ENCODE results near the gene CTBP1.
"Not testable (repeated sequence)": the region's sequence is repeated elsewhere in the genome, so short reads cannot be mapped to it uniquely, and the experiment has no call there.

CTBP1 gene

GRCh38 chr4:1292703-1293011 lies 43.7 kb upstream of the CTBP1 start:
- peaks cover 43% of the 10 kb centered on the region for H3K4me1 ChIP-seq (ENCODE audit: control insufficient read depth, insufficient read depth, low read length)
- not testable (repeated sequence) for H3K9ac ChIP-seq (ENCODE audit: low read length in 2 of 2); H3K27ac ChIP-seq (ENCODE audit: low read length); H3K36me3 ChIP-seq (ENCODE audit: control insufficient read depth in 2 of 2, insufficient read depth in 2 of 2, low read length in 2 of 2); H3K4me3 ChIP-seq (ENCODE audit: low read length in 2 of 2); H3K9me3 ChIP-seq (ENCODE audit: control insufficient read depth in 2 of 2, low read length in 2 of 2); H3K27me3 ChIP-seq (ENCODE audit: control insufficient read depth in 1 of 2, insufficient read depth in 2 of 2, low read length in 2 of 2)

DNA sequence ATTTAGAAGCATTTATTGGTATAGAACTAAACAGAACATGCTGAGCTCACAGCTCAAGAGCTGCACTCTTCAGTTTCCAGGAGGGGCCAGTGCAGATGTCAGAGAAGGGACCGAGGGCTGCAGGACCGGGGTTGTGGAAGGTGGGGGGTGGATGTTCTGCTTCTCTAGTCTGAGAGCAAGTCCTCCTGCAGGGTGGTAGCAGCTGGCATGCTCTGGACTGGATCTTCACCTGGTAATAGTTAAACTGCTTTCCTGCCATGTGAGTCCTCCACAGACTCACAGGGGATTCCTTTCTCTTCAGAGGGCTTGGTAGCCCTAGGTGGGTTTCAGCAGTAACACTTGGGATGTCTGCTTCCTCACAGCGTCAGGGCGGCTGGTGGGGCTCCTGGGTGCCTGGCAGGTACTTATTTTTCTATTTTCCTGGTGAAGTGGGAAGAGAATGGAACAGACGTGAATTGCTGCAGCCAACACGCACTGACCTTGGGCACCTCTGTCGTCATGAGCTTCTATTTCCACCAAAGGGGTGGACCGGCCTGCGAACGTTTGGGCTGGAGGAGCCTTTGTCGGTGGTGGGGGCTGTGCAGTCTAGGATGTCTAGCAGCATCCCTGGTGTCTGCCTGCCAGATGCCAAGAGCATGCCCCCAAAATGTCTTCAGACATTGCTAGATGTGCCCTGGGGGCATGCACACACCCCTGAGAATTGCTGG lies 43.2 kb upstream of the CTBP1 start:
- Histone ChIP-seq H3K4me3 (ENCODE audit: low read length in 2 of 2) (no peak overlapping the region), H3K36me3 (ENCODE audit: control insufficient read depth in 2 of 2, insufficient read depth in 2 of 2, low read length in 2 of 2) (peaks cover 0 to 4% of the 10 kb centered on the region in 2 donors), H3K27me3 (ENCODE audit: control insufficient read depth in 1 of 2, insufficient read depth in 2 of 2, low read length in 2 of 2) (no peaks in the 10 kb centered on the region), H3K27ac (ENCODE audit: low read length) (no peak overlapping the region), H3K9ac (ENCODE audit: low read length in 2 of 2) (no peak overlapping the region), H3K9me3 (ENCODE audit: control insufficient read depth in 2 of 2, low read length in 2 of 2) (no peaks in the 10 kb centered on the region), H3K4me1 (ENCODE audit: control insufficient read depth, insufficient read depth, low read length) (peaks cover 43% of the 10 kb centered on the region)

GRCh38 chr4:1291091-1291490 lies 42.2 kb upstream of the CTBP1 start:
- Histone ChIP-seq H3K9ac (ENCODE audit: low read length in 2 of 2) (peak overlapping the region; percentile 87 to 91), H3K4me1 (ENCODE audit: control insufficient read depth, insufficient read depth, low read length) (peaks cover 43% of the 10 kb centered on the region), H3K27ac (ENCODE audit: low read length) (no peak overlapping the region), H3K9me3 (ENCODE audit: control insufficient read depth in 2 of 2, low read length in 2 of 2) (no peaks in the 10 kb centered on the region), H3K27me3 (ENCODE audit: control insufficient read depth in 1 of 2, insufficient read depth in 2 of 2, low read length in 2 of 2) (no peaks in the 10 kb centered on the region), H3K4me3 (ENCODE audit: low read length in 2 of 2) (peak overlapping the region; percentile 87 to 97), H3K36me3 (ENCODE audit: control insufficient read depth in 2 of 2, insufficient read depth in 2 of 2, low read length in 2 of 2) (no peaks in the 10 kb centered on the region)

GRCh38 chr4:1290165-1290977 lies 41.4 kb upstream of the CTBP1 start:
- peaks cover 43% of the 10 kb centered on the region for H3K4me1 ChIP-seq (ENCODE audit: control insufficient read depth, insufficient read depth, low read length)
- no peaks in the 10 kb centered on the region for H3K27me3 ChIP-seq (ENCODE audit: control insufficient read depth in 1 of 2, insufficient read depth in 2 of 2, low read length in 2 of 2)
- H3K36me3 ChIP-seq (ENCODE audit: control insufficient read depth in 2 of 2, insufficient read depth in 2 of 2, low read length in 2 of 2) = no peaks in the 10 kb centered on the region
- no peaks in the 10 kb centered on the region for H3K9me3 ChIP-seq (ENCODE audit: control insufficient read depth in 2 of 2, low read length in 2 of 2)
- H3K4me3 ChIP-seq (ENCODE audit: low read length in 2 of 2) = peak overlapping the region; percentile 87 to 97
- H3K27ac ChIP-seq (ENCODE audit: low read length) = peak overlapping the region; percentile 41
- peak overlapping the region; percentile 87 to 91 for H3K9ac ChIP-seq (ENCODE audit: low read length in 2 of 2)

DNA sequence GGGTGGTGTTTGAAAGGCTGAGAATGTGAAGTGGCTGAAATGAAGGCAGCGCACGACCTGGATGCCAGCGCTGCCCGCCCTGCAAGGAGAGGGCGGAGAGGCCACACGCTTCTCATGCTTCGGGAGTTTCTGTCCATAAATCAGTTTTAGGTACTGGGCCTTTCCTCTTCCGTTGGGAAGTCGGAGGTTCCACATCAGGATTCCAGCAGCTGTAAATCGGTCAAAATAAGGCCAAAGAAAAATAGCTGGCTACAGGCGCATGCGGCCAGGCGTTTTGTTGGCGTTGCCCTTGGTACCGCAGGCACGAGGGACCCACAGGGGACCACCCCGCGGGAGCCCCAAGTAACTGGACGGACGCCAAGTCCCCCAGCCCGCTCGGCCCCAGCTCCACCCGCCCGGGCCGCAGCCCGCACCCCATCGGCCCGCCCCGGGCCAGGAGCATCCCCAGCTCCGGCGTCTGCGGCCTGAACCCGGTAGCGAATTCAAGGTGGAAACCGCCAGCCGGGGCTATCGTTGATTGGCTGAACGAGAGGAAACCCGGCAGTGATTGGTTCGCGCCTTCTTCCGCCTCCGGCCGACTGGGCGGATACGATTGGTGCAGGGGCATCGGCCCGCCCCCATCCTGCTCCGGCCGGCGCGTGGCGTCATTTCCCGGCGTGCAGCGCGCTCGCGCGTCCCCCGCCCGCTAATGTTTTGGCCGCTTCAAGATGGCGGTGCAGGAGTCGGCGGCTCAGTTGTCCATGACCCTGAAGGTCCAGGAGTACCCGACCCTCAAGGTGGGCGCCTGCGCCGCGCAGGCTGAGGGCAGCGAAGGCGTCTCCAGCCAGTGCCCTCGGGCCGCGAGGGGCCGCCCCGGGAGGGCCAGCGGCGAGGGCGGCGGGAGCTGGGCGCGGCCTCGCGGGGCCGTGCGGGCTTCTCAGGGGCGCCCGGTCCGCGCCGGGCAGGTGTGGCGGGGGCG lies 40.6 kb upstream of the CTBP1 start, which contains the start of gene MAEA:
TSS of gene MAEA (plus strand) at position 685 of the 958 bp plus-strand sequence. CDS start at position 708, 23 bp downstream.
- peak within 1 kb of the TSS; percentile 49 for H3K27ac ChIP-seq (ENCODE audit: low read length)
- no peaks in the 10 kb centered on the region for H3K9me3 ChIP-seq (ENCODE audit: control insufficient read depth in 2 of 2, low read length in 2 of 2)
- H3K36me3 ChIP-seq (ENCODE audit: control insufficient read depth in 2 of 2, insufficient read depth in 2 of 2, low read length in 2 of 2) = no peaks in the 10 kb centered on the region
- H3K4me1 ChIP-seq (ENCODE audit: control insufficient read depth, insufficient read depth, low read length) = peaks cover 38% of the 10 kb centered on the region
- peak within 1 kb of the TSS; percentile 87 to 91 for H3K9ac ChIP-seq (ENCODE audit: low read length in 2 of 2)
- peak within 1 kb of the TSS; percentile 87 to 97 for H3K4me3 ChIP-seq (ENCODE audit: low read length in 2 of 2)
- H3K27me3 ChIP-seq (ENCODE audit: control insufficient read depth in 1 of 2, insufficient read depth in 2 of 2, low read length in 2 of 2) = no peaks in the 10 kb centered on the region

GRCh38 chr4:1288786-1289185 lies 39.9 kb upstream of the CTBP1 start:
- Histone ChIP-seq H3K27me3 (ENCODE audit: control insufficient read depth in 1 of 2, insufficient read depth in 2 of 2, low read length in 2 of 2) (no peaks in the 10 kb centered on the region), H3K4me1 (ENCODE audit: control insufficient read depth, insufficient read depth, low read length) (peaks cover 31% of the 10 kb centered on the region), H3K27ac (ENCODE audit: low read length) (peak overlapping the region; percentile 49), H3K4me3 (ENCODE audit: low read length in 2 of 2) (peak overlapping the region; percentile 85 to 87), H3K9ac (ENCODE audit: low read length in 2 of 2) (peak overlapping the region; percentile 79 to 91), H3K36me3 (ENCODE audit: control insufficient read depth in 2 of 2, insufficient read depth in 2 of 2, low read length in 2 of 2) (no peaks in the 10 kb centered on the region), H3K9me3 (ENCODE audit: control insufficient read depth in 2 of 2, low read length in 2 of 2) (no peaks in the 10 kb centered on the region)

DNA sequence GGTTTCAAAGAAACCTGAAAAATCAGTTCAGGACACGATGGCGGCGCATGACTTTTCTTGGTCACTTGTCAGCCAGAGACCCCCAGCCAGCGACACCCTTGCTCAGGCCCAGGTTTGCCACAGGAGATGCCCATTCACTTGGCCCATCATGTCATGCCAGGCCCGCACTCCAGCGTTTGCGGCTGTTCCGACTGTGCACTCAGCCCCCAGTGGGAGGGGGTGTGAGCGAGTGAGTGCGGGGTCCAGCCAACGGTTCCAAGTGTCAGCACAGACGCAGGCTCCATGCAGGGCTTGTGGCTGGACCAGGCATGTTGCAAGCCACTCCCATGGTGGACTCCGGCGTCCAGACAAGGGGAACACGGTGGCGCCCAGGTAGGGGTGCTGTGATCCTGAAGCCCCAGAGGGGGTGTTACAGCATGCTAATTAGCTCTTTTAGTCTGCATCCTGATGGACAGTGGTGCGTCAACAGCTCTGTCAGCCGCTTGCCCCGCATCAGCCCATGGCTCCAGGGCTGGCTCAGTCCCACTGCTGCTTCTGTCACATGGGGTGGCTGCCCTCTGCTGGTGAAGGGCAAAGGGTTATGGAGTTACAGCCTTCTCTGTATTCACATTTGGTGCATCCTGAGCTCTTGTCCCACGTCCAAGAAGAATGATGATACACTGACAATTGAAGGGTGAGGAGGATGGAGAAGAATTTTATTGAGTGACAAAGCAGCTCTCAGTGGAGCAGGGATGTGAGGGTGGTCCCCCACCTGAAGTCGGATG lies 37.0 kb upstream of the CTBP1 start:
- H3K27ac ChIP-seq (ENCODE audit: low read length) = no peak overlapping the region
- H3K9ac ChIP-seq (ENCODE audit: low read length in 2 of 2) = no peak overlapping the region
- no peaks in the 10 kb centered on the region for H3K9me3 ChIP-seq (ENCODE audit: control insufficient read depth in 2 of 2, low read length in 2 of 2)
- no peaks in the 10 kb centered on the region for H3K27me3 ChIP-seq (ENCODE audit: control insufficient read depth in 1 of 2, insufficient read depth in 2 of 2, low read length in 2 of 2)
- H3K4me3 ChIP-seq (ENCODE audit: low read length in 2 of 2) = no peak overlapping the region
- no peaks in the 10 kb centered on the region for H3K36me3 ChIP-seq (ENCODE audit: control insufficient read depth in 2 of 2, insufficient read depth in 2 of 2, low read length in 2 of 2)
- peaks cover 14% of the 10 kb centered on the region for H3K4me1 ChIP-seq (ENCODE audit: control insufficient read depth, insufficient read depth, low read length)

DNA sequence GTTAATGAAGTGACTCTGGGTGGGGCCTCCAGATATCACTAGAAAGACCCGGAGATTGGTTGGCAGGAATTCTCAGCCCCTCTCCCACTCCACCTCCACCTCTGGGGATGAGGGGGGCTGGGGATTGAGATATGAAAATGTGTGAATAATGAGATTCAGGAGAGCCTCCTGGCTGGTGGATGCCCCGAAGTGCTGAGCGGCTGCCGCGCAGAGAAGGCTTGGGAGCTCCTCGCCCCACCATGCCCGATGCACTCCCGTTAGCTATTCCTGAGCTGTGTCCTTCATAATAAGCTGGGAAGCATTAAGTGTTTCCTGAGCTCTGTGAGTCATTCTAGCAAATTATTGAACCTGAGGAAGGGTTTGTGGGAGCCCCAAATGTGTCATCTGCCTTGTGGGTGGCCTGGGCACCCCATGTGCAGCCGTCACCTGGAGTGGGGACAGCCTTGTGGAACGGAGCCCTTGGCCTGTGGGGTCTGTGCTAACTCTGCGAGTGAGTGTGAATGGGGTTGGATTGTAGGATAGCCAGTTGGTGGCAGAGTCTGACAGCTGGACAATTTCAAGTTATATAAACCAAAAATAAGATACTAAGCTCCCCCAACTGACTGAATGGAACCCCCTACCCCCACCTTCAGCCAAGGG lies 36.3 kb upstream of the CTBP1 start:
- no peak overlapping the region for H3K27ac ChIP-seq (ENCODE audit: low read length)
- H3K4me1 ChIP-seq (ENCODE audit: control insufficient read depth, insufficient read depth, low read length) = peaks cover 7% of the 10 kb centered on the region
- no peak overlapping the region for H3K4me3 ChIP-seq (ENCODE audit: low read length in 2 of 2)
- no peaks in the 10 kb centered on the region for H3K27me3 ChIP-seq (ENCODE audit: control insufficient read depth in 1 of 2, insufficient read depth in 2 of 2, low read length in 2 of 2)
- no peaks in the 10 kb centered on the region for H3K36me3 ChIP-seq (ENCODE audit: control insufficient read depth in 2 of 2, insufficient read depth in 2 of 2, low read length in 2 of 2)
- no peaks in the 10 kb centered on the region for H3K9me3 ChIP-seq (ENCODE audit: control insufficient read depth in 2 of 2, low read length in 2 of 2)
- no peak overlapping the region for H3K9ac ChIP-seq (ENCODE audit: low read length in 2 of 2)

DNA sequence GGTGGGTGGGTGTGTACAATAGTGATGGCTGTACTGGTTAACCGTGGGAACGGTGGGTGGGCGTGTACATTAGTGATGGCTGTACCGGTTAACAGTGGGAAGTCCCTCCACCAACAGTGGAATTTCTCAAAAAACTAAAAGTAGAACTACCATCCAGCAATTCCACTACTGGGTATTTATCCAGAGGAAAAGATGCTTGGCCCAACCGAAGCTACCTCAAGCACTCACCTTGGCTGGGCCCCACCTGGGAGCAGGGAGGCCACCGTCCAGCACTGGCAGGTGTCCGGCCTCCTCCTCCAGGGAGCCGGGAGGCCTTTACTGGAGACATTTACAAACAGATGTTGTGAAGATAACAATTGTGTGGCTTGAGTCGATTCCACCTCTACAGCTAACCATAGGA lies 34.8 kb upstream of the CTBP1 start:
- no peak overlapping the region for H3K9ac ChIP-seq (ENCODE audit: low read length in 2 of 2)
- no peak overlapping the region for H3K4me3 ChIP-seq (ENCODE audit: low read length in 2 of 2)

More for the DNA sequence above, 34.8 kb upstream of the CTBP1 start:
- H3K27me3 ChIP-seq (ENCODE audit: control insufficient read depth in 1 of 2, insufficient read depth in 2 of 2, low read length in 2 of 2) = no peaks in the 10 kb centered on the region
- peaks cover 1% of the 10 kb centered on the region for H3K4me1 ChIP-seq (ENCODE audit: control insufficient read depth, insufficient read depth, low read length)
- H3K9me3 ChIP-seq (ENCODE audit: control insufficient read depth in 2 of 2, low read length in 2 of 2) = no peaks in the 10 kb centered on the region
- H3K36me3 ChIP-seq (ENCODE audit: control insufficient read depth in 2 of 2, insufficient read depth in 2 of 2, low read length in 2 of 2) = no peaks in the 10 kb centered on the region
- no peak overlapping the region for H3K27ac ChIP-seq (ENCODE audit: low read length)
